Posterior cingulate gyrus (tissue), 11 donors: ENCODE results near the gene PKIG.

ENCODE experiments used
- DNase-seq, 10 donors: peaks; one replicate each; pipeline versions ENCODE4 v3.0.0 to v3.0.0-alpha.2; 2020 to 2021; ENCODE audit warnings: mixed read lengths in 3 of 10
- intact Hi-C: fragments of 100-400 bp; cut with DNase I; formaldehyde crosslinking; loops from one replicate; pipeline ENCODE4 v1.15.1; 2023

Gene PKIG

DNA sequence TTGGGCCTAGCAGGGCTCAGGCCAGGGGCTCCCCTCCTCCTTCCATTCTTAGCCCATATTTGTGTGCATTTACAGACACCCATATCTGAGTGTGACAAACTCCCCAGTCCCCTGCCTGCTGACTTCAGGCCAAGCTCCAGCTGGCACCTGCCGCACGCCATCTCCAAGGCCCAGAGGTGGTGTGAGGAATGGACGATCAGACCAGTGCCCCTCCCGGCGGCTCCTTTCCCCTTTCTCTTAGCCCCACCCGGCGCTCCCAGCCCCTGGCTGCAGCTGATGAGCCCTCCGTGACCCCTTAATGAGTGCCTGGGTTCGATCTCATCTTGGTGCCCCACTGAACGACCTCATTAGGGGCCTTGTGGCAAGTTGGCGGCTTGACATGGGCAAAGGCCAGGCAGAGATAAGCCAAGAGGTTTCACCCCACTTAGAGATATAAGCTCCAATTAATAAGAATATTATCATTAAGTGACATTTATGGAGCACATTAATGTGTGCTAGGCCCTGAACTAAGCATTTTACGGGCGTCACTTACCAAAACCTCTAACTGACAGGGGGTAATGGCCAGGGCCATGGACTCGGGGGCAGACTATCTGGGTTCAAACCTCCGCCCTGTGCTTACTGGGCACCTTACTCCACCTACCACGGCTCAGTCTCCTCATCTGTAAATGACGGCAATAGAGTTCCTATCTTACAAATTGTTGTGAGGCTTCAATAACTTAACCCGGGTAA, 51.7 kb downstream of the PKIG start:
- DNase-seq = no peak
- intact Hi-C loops = no loop called here

DNA sequence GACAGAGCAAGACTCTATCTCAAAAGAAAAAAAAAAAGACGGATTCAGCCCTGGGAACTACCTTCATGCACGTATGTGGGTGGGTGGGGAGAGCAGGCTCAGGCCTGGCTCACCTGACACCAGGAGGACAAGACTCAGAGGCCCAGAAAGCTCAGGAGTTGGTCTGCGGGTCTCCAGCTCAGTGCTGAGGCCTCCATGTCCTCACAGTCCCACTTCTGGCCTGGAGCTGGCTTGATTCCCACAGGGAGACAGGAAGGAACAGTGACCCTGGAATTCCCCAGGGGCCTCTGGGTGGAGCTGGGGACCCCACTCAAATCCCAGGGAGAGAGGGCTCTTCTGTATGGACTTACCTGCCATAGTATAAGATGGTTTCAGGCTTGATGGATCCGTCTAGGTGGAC, 53.5 kb downstream of the PKIG start:
- intact Hi-C loops = no loop called here
- no peak for DNase-seq

DNA sequence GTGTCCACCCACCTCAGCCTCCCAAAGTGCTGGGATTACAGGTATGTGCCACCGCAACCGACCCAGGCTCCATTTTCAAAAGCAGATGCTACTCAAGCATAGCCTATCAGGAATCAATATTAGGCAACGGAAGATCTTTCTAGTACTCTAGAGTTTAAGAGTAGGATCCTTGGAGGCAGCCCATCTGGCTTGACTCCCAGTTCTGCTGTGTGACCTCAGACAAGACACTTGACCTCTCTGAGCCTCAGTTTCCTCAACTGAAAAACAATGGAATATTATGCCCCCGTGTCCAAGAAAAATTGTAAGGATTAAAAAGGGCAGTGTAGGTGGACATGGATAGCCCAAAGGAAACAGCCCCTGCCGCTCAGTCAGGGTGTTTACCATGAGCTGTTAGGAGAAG, 54.7 kb downstream of the PKIG start:
- intact Hi-C loops = no loop called here
- peak in 1 of 10 donors; percentile 22 for DNase-seq

DNA sequence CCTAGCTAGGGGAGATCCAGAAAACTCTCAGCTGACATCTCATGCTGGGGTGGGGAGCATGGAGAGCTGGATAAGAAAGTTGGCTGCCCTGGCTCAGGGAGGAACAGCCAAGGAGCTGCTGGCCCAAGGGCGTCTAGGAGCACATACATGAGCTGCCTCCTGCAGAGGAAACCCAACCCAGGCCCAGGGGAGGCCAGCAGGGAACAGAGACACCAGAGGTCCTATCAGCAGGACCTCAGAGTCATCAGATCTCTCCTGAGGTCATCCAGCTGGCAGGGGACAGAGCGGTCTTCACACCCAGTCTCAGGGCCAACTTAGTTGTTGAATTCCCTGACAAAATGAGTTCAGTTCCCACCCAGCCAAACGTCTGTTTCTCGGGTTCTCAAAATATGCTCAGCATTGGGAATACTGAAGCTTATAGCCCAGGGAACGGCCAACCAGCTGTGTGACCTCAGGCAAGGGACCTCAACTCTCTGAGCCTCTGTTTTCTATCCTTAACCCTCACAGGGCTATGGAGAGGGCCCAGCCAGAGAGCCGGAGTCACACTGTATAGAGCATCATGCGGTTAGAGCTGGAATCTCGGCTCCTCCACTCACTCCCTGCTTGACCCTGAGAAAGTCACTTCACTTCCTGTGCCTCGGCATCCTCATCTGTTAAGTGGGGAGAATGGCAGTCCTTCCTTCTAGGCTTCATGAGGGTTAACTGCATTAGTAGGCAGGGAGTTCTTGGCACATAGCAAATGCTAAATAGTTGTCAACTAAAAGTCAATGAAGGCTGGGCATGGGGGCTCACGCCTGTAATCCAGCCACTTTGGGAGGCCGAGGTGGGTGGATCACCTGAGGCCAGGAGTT, 55.4 kb downstream of the PKIG start:
- DNase-seq = peak in 1 of 10 donors; percentile 72
- intact Hi-C loops = no loop called here

DNA sequence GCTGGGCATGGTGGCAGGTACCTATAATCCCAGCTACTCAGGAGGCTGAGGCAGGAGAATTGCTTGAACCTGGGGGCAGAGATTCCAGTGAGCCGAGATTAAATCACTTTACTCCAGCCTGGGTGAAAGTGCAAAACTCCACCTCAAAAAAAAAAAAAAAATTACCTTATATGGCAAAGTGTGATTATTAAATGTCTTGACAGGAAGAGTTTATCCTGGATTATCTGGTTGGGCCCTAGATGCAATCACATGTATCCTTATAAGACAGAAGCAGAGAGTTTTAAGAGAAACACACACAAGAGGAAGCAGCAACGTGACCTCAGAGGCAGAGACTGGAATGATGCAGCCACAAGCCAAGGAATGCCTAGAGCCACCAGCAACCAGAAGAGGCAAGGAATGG, 58.1 kb downstream of the PKIG start:
- intact Hi-C loops = no loop called here
- DNase-seq = no peak

DNA sequence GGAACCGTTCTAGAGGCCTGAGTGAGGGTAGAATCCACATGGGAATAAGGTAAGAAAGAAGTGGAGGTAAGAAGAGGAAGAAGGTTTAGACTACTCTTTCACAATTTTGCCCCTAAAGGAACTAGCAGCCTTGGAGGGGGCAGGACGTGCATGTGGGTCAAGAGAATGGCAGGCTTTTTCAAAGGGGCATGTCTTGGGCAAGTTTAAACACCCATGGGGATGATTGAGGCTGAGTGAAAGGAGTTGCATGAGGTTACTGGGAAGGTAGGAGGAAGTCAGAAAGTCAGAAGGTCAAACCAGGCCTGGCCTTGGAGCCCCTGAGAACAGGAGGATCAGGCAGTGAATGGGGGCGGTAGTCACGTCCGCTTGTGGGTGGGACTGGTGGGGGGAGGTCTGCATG, 58.9 kb downstream of the PKIG start:
- intact Hi-C loops = no loop called here
- peak in 1 of 10 donors; percentile 22 for DNase-seq

DNA sequence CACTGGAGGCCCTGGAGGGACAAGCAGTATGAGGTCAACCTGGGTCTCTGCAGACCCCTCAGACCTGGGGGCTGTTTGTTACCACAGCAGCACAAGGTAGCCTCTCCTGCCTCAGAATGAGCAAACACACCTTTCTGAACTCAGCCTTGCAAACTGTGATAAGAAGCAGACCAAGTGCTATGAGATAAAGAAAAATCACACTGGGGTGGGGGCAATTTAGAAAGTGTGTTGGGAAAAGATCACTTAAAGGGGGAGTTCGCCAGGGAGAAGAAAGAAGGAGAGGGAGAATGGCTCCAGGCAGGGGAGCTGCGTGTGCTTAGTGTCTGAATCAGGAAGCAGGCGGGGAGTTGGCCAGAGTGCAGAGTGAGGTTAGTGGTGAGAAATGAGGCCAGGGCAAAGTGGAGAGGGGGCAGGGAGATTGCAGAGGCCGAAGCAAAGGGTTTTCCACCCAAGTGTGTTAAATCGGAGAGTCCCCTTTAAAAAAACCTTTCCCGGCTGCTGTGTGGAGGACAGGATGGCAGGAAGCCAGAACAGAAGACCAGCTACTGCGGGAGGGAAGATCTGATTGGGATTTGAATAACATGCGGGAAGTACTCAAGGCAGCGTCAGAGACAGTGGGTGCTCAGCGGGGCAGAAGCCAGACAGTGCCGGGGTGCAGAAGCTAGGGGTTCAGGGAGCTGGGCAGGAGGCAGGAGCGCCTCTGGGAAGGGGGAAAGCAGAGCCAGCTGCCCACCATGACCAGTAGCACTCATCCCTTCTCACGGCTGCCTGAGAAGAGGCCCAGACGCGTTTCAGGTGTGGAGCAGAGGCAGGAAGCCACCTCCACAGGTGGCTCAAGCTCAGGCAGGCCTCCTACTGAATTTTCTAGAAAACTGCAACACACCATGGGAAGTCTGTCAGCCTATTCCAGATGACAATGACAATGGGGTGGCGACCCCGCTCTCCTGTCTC, 60.1 kb downstream of the PKIG start:
- intact Hi-C loops = no loop called here

DNA sequence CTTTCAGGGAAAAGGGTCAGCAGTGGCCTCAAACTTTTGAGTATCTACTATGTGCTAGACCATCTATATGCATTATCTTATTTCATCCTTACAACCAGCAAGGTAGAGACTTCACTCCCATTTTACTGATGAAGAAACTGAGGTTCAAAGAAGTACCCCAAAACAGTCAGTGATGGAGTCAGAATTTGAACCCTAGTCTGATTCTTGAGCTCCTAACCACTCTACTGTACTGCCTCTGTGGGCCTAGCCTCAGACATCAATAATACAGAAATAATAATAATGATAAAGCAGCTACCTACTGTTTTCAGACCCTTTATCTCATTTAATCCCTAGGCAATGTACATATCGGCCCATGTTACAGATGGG, 60.8 kb downstream of the PKIG start:
- intact Hi-C loops = no loop called here
- no peak for DNase-seq

More for the DNA sequence above, 60.1 kb downstream of the PKIG start:
- peak in 7 of 10 donors; percentile 36 to 86 (median 47) for DNase-seq

DNA sequence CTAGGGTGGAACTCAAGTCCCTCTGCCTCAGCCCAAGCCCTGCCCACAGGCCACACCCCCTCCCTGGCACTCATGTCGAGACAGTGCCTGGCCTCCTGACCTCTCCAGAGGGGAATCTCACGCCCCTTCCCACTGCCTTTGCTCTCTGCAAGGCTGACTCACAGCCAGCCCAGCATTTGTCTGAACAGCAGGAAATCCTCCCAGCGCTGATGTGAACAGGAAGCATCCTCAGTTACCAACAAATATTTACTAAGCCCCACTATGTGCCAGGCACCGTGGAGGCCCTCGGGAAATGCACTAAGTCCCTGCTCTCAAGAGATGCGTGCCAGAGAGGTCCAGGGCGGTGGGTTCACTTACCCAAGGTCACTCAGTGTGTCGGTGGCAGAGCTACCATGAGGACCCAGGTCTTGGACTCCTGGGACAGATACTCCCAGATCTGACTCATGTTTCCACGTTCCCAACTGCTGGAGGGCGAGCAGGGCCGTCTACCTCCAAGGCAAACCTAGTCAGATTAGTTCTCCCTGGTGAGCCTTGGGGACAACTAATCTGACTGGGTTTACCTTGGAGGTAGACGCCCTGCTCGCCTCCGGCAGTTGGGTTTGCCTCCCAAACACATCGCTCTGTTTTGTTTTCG, 61.3 kb downstream of the PKIG start:
- DNase-seq = peak in 2 of 10 donors; percentile 23 to 63
- intact Hi-C loops = no loop called here

DNA sequence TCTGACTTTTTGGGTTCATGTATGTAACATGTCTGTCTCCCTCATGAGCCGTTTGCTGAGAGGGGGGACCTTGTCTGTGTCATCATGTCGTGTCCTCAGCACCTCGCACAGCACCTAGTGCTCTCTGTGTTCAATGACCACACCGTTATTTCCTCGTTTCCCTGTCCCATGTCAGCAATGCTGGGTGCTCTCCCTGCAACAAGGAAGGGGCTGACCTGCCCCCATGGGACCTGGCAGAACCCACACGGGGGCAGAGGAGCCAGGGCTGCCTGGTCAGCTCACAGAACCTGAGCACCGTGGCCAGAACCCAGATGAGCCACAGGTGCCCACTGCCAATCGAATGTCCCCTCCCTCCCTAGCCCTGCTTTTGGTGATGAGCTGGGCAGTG, 61.8 kb downstream of the PKIG start:
- intact Hi-C loops = no loop called here
- DNase-seq = peak in 1 of 10 donors; percentile 69

DNA sequence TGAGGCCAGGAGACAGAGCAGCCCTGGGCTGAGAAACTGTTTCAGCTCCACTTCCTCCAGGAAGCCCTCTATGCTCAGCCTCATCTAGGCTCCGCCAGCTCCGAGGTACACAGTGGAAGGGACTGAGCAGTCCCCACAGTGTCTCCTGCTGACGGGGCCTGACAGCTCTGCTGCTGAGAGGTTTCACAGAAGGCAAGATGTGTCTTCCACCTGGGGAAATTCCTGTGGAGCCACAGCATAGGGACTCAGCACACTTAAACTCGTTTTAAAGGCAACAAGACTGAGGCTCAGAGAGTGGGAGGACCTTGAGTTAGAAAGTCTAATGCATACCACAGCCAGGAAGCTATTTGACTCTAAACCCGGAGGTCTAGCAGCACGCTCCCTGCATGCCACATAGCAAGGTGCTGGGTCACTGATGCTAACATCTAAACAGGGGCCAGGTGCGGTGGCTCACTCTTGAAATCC, 62.3 kb downstream of the PKIG start:
- intact Hi-C loops = no loop called here
- peak in 2 of 10 donors; percentile 35 to 65 for DNase-seq

DNA sequence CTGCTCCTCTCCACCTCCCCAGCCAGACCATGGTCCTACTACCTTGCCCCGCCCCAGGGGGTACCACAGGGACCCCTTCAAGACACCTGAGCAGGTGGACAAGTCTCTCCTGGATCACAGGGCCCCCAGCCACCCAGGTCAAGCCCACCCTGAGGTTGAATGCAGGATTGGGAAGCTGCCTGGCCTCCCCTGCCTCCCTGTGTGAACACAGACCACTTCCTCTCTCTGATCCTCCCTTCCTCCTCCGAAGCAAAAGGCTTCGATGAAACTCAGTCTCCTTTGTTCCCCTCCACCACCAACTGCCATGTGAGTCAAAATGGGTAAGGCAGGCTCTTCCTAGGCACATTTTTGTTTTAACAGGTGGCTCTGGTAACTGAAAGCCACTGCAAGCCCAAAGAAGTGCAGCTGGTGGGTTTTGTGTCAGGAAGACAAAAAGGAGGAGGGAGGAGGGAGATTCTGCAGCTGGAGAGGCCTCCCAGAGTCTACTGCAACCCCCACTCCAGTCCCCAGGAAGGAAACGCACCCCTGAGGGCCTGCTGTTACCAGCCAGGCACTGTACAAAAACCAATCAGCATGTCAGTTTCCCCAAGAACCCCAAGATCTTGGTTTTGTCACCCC, 63.8 kb downstream of the PKIG start:
- intact Hi-C loops = no loop called here
- DNase-seq = peak in 2 of 10 donors; percentile 39 to 40

DNA sequence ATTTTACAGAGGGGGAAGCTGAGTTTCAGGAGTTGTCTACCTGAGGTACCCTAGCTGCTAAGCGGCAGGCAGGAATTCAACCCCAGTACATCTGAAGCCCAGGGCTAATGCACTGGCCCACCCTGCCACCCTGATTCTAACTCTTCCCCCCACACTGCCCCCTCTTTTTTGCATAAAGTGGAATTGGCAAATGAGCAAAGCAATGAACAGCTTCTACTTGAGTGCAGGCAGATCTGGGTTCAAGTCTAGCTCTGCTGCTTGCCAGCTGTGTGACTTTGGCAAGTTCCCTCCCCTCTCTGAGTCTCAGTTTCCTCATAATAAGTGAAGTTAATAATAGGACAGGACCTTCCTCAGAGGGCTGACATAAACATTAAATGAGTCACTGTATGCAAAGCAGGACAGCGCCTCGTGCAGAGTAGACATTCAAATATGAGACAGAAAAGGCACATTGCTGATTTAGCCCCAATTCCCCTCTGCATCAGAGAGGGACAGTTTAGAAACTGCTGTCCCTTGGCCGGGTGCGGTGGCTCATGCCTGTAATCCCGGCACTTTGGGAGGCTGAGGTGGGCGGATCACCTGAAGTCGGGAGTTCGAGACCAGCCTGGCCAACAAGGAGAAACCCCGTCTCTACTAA, 64.4 kb downstream of the PKIG start:
- intact Hi-C loops = no loop called here
- peak in 2 of 10 donors; percentile 14 to 38 for DNase-seq

DNA sequence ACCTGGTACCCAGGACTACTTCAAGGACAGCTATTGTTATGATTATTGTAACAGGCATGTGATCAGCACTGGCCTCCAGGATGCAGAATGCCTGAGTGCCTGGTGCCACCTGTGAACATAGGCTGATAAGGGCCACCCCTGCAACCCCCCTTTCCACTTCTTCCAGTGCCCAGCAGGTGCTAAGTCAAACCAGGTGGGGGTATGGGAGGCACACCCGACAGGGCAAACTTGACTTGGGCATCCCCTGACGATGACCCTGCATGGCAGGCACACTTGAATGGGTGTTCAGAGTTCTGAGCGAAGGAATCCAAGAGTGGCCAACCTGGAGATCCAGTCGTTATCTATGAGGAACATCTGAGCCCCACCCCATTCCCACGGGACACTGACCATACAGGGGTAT, 65.7 kb downstream of the PKIG start:
- peak in 2 of 10 donors; percentile 47 to 75 for DNase-seq
- intact Hi-C loops = no loop called here

DNA sequence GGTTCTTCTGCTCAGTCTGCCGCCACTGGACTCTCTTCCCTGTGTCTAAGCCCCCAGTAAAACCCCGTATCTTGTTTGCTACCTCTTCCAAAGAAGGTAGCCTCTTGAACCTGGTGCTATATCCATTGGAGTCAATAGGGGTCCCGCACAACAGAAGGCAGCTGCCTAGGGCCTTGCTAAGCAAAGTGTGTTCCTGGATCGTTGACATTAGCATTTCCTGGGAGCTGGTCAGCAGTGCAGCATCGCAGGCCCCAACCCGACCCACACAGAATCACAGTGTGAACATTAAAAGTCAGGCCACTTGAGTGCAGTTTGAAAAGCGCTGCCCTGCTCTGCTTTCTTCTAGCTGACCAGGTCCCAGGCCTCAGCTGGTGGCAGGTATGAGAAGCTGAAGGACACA, 66.2 kb downstream of the PKIG start:
- peak in 2 of 10 donors; percentile 36 to 37 for DNase-seq
- intact Hi-C loops = no loop called here

DNA sequence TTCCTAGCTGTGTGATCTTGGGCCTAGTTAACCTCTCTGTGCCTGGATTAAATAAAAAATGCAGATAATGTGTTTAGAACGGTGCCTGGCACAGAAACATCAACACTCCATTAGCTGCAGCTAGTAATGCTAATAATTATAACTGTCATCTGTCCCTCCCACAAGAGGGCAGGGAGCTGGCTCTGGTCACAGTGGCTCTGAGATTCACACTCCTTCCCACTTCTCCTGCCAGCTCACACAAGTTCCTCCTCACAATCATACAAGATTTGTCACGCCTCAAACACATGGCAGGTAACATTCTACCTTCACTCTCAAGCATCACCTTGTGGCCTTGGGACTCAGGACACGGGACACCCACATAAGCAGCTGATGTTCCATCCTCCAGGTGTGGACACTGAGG, 66.7 kb downstream of the PKIG start:
- peak in 3 of 10 donors; percentile 2 to 49 (median 7) for DNase-seq
- intact Hi-C loops = no loop called here

DNA sequence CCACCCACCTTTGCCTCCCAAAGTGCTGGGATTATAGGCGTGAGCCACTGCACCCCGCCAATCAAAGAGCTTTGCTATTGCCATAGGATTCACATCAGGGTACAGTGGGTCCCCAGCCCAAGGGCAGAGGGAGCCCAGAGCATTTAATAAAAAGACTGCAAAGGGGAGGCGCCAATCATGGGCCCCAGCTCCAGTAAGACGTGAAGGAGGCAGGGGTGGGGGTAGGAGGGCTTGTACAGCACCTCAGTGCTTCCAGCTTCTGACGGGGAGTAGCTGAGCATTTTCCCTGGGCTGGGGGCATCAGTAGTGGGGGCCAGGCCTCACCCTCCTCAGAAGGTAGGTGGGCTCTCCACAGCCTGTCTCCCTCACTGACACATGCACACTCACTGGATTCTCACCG, 67.6 kb downstream of the PKIG start:
- intact Hi-C loops = no loop called here
- DNase-seq = peak in 3 of 10 donors; percentile 27 to 52 (median 33)

DNA sequence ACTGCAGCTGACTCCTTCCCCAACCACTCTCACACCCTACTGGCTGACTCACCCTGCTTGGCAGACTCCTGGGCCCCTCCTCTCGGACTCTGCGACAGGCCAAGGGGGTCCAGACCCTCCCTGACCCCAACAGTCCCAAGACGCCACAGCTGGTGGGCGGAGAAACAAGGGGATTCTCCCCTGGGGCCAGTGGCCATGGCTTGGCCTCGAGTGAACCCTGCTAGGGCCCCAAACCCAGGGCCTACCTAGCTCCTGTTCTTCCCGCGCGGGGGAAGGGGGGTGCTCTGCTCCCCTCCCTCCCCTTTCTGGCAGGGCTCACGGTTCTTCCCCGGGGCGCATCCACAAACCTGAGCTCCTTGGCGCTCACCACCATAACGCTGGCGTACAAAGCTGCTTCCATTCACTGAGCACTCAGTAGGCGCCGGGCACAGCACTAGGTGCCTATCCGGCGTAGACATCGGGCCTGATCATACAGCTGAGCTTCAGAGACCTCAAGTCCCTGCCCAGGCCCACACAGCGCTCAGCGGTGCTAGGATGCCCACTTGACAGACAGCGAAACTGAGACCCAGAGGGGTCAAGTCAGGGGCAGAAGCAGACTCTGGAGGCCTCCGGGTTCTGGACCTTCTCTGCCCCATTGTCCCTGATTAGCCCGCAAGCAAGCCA, 68.5 kb downstream of the PKIG start:
- intact Hi-C loops = no loop called here
- DNase-seq = peak in 3 of 10 donors; percentile 39 to 80 (median 74)

DNA sequence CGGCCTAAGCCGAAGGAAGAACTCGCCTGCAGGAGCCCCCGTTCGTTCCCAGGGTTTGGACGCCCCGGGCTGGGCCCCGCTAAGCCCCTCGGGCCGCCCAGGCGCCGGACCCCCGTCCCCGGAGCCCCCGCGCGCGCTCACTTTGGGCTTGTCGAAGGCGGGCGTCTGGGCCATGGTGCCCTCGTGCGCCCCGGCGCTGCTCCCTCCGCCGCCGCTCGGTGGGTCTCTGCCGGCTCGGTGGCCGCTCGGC, 69.0 kb downstream of the PKIG start:
- intact Hi-C loops = no loop called here
- DNase-seq = peak in 1 of 10 donors; percentile 89
